ENCODE measurements around the gene CCDC169. TPM values are rescaled to one million over a fixed set of nuclear protein-coding genes. Genes with fewer than 3 reads are reported as not detected.
"Not testable (repeated sequence)": the region's sequence is repeated elsewhere in the genome, so short reads cannot be mapped to it uniquely, and the experiment has no call there.

Gene CCDC169
- polyA plus RNA-seq, 1 donor from 2014 or later, result 6.9 TPM

GRCh38 chr13:36323408-36323807, 25.8 kb upstream of the CCDC169 start:
- Histone ChIP-seq H3K4me3 (ENCODE audit: low read length) (no peak overlapping the region), H3K9me3 (ENCODE audit: low read length) (no peaks in the 10 kb centered on the region), H3K79me2 (replicated peaks; ENCODE audit: insufficient read depth, low read length) (no peaks in the 10 kb centered on the region), H2AFZ (ENCODE audit: low read depth, low read length) (no peak overlapping the region), H4K20me1 (ENCODE audit: insufficient read depth) (no peaks in the 10 kb centered on the region), H3K4me2 (ENCODE audit: low read length) (no peak overlapping the region), H3K36me3 (ENCODE audit: insufficient read depth, low read length) (no peaks in the 10 kb centered on the region), H3F3A (ENCODE audit: insufficient read depth, low read length, poor library complexity, severe bottlenecking) (no peaks in the 10 kb centered on the region), H3K9me2 (ENCODE audit: insufficient read depth, low read length) (no peaks in the 10 kb centered on the region), H3K9ac (ENCODE audit: low read length) (no peak overlapping the region), H3K27me3 (ENCODE audit: insufficient read depth, low read depth, low read length) (no peaks in the 10 kb centered on the region), H3K27ac (ENCODE audit: low read length) (no peak overlapping the region)
- no peak for TF ChIP-seq RAD21 (conservative IDR thresholded peaks at IDR 0.05)
- no peak for TF ChIP-seq EP300 (conservative IDR thresholded peaks at IDR 0.05; ENCODE audit: poor library complexity, severe bottlenecking)
- TF ChIP-seq EZH2 (IDR thresholded peaks at IDR 0.05; ENCODE audit: borderline replicate concordance, insufficient read depth, low read length, poor library complexity, severe bottlenecking), result no peak
- no peak for TF ChIP-seq SMC3 (conservative IDR thresholded peaks at IDR 0.05; ENCODE audit: poor library complexity)
- TF ChIP-seq POLR2AphosphoS5 (IDR thresholded peaks at IDR 0.05), result no peak
- no peak for TF ChIP-seq CTCF (IDR thresholded peaks at IDR 0.05; ENCODE audit: poor library complexity, severe bottlenecking)
- TF ChIP-seq MXI1 (conservative IDR thresholded peaks at IDR 0.05; ENCODE audit: poor library complexity, severe bottlenecking), result no peak
- TF ChIP-seq REST (IDR thresholded peaks at IDR 0.05; ENCODE audit: borderline replicate concordance), result no peak
- TF ChIP-seq TAF1 (IDR thresholded peaks at IDR 0.05; ENCODE audit: low read depth), result no peak

GRCh38 chr13:36319793-36320192, 22.2 kb upstream of the CCDC169 start:
- H4K20me1 ChIP-seq (ENCODE audit: insufficient read depth), result not testable (repeated sequence)

More at GRCh38 chr13:36319793-36320192, 22.2 kb upstream of the CCDC169 start:
- not testable (repeated sequence) for H3K36me3 ChIP-seq (ENCODE audit: insufficient read depth, low read length); H3K4me2 ChIP-seq (ENCODE audit: low read length); H3K9me3 ChIP-seq (ENCODE audit: low read length); H3K9ac ChIP-seq (ENCODE audit: low read length); H3F3A ChIP-seq (ENCODE audit: insufficient read depth, low read length, poor library complexity, severe bottlenecking); H3K9me2 ChIP-seq (ENCODE audit: insufficient read depth, low read length); H2AFZ ChIP-seq (ENCODE audit: low read depth, low read length); H3K4me3 ChIP-seq (ENCODE audit: low read length); H3K79me2 ChIP-seq (replicated peaks; ENCODE audit: insufficient read depth, low read length); H3K27me3 ChIP-seq (ENCODE audit: insufficient read depth, low read depth, low read length); H3K27ac ChIP-seq (ENCODE audit: low read length)

Measured in neural cell (in vitro differentiated cells).